Measurements from ENCODE around the gene FZD2. TPM values are rescaled to one million over a fixed set of nuclear protein-coding genes. Genes with fewer than 3 reads are reported as not detected.

FZD2 gene
- total and polyA plus RNA-seq, 2 of the 13 experiments (the other 11 are each of a cell fraction or from before 2014, with no cell fraction given) = 0.07 to 0.13 TPM

GRCh38 chr17:44608727-44609435, 51.6 kb downstream of the FZD2 start (continued):
- TF ChIP-seq POGK (CRISPR knock-in tag; conservative IDR thresholded peaks at IDR 0.05) (0 out of 2 replicates have a peak, but pooled peaks have one; percentile 33), RFXAP (CRISPR knock-in tag; IDR thresholded peaks at IDR 0.05; ENCODE audit: borderline replicate concordance) (no peak), ZBTB44 (CRISPR knock-in tag; IDR thresholded peaks at IDR 0.05) (no peak), TFDP1 (CRISPR knock-in tag; IDR thresholded peaks at IDR 0.05; ENCODE audit: borderline replicate concordance) (peak; percentile 45; the same call in 1 of the 2 replicates), ZNF296 (CRISPR knock-in tag; conservative IDR thresholded peaks at IDR 0.05) (0 out of 2 replicates have a peak, but pooled peaks have one; percentile 14), ZNF205 (CRISPR knock-in tag; IDR thresholded peaks at IDR 0.05) (0 out of 2 replicates have a peak, but pooled peaks have one; percentile 38), HMGXB4 (CRISPR knock-in tag; IDR thresholded peaks at IDR 0.05; ENCODE audit: borderline replicate concordance in 1 of 2, low read depth in 1 of 2) (peak in 1 of 2 experiments; percentile 59; a peak in 3 of 4 replicates), SPEN (CRISPR knock-in tag; IDR thresholded peaks at IDR 0.05; ENCODE audit: low read depth) (peak; percentile 73; the same call in 1 of the 2 replicates), NR2C2 (CRISPR knock-in tag; IDR thresholded peaks at IDR 0.05; ENCODE audit: borderline replicate concordance) (peak; percentile 58; the same call in 1 of the 2 replicates), TMF1 (CRISPR knock-in tag; IDR thresholded peaks at IDR 0.05; ENCODE audit: low read depth) (0 out of 2 replicates have a peak, but pooled peaks have one; percentile 53), ZNF747 (CRISPR knock-in tag; IDR thresholded peaks at IDR 0.05; ENCODE audit: borderline replicate concordance) (peak; percentile 33; the same call in 1 of the 2 replicates), IKZF5 (CRISPR knock-in tag; IDR thresholded peaks at IDR 0.05) (0 out of 2 replicates have a peak, but pooled peaks have one; percentile 40), FOXP1 (IDR thresholded peaks at IDR 0.05) (no peak), FOXP1 (CRISPR knock-in tag; IDR thresholded peaks at IDR 0.05) (0 out of 2 replicates have a peak, but pooled peaks have one; percentile 17), ZHX1 (CRISPR knock-in tag; IDR thresholded peaks at IDR 0.05; ENCODE audit: low read depth) (peak; percentile 61; the same call in 1 of the 2 replicates), MAFG (CRISPR knock-in tag; IDR thresholded peaks at IDR 0.05) (0 out of 2 replicates have a peak, but pooled peaks have one; percentile 11), ZNF556 (CRISPR knock-in tag; IDR thresholded peaks at IDR 0.05; ENCODE audit: borderline replicate concordance) (peak; percentile 79)
